ENCODE measurements around the gene POU2AF3. TPM values are rescaled to one million over a fixed set of nuclear protein-coding genes. Genes with fewer than 3 reads are reported as not detected.

POU2AF3 gene
- polyA plus RNA-seq, 2 donors: 3.8 to 4.0 TPM

GRCh38 chr11:111348147-111348546 is 49.8 kb downstream of the POU2AF3 start:
- Histone ChIP-seq H3K9me3 (ENCODE audit: control insufficient read depth in 2 of 2, insufficient read depth in 1 of 2, low read depth in 1 of 2, low read length in 1 of 2) (no peaks in the 10 kb centered on the region), H3K4me1 (ENCODE audit: control insufficient read depth in 2 of 2, insufficient read depth in 2 of 2, low read length in 1 of 2) (no peaks in the 10 kb centered on the region), H3K27ac (ENCODE audit: low read depth in 2 of 2, low read length in 1 of 2) (no peak overlapping the region), H3K4me3 (ENCODE audit: low read depth in 1 of 2, low read length in 2 of 2) (no peak overlapping the region), H3K36me3 (ENCODE audit: control insufficient read depth in 2 of 2, insufficient read depth in 2 of 2, low read length in 1 of 2) (no peaks in the 10 kb centered on the region), H3K27me3 (ENCODE audit: control insufficient read depth in 1 of 2, insufficient read depth in 2 of 2, low read length in 2 of 2) (no peaks in the 10 kb centered on the region)
- 71 to 80% methylated on average over 3 of the region's 3 CpGs for WGBS, 2 donors

- no peaks in the 10 kb centered on the region for H3K9me3 ChIP-seq (ENCODE audit: control insufficient read depth in 2 of 2, insufficient read depth in 1 of 2, low read depth in 1 of 2, low read length in 1 of 2)
- no peak overlapping the region for H3K4me3 ChIP-seq (ENCODE audit: low read depth in 1 of 2, low read length in 2 of 2)
- WGBS, 2 donors: 59 to 92% methylated on average over 2 of the region's 2 CpGs
- H3K36me3 ChIP-seq (ENCODE audit: control insufficient read depth in 2 of 2, insufficient read depth in 2 of 2, low read length in 1 of 2): no peaks in the 10 kb centered on the region
- H3K4me1 ChIP-seq (ENCODE audit: control insufficient read depth in 2 of 2, insufficient read depth in 2 of 2, low read length in 1 of 2): no peaks in the 10 kb centered on the region
- H3K27ac ChIP-seq (ENCODE audit: low read depth in 2 of 2, low read length in 1 of 2): no peak overlapping the region
- H3K27me3 ChIP-seq (ENCODE audit: control insufficient read depth in 1 of 2, insufficient read depth in 2 of 2, low read length in 2 of 2): no peaks in the 10 kb centered on the region
Measured at GRCh38 chr11:111349191-111349695, 50.9 kb downstream of the POU2AF3 start.

GRCh38 chr11:111350811-111351210 is 52.5 kb downstream of the POU2AF3 start:
- no peaks in the 10 kb centered on the region for H3K36me3 ChIP-seq (ENCODE audit: control insufficient read depth in 2 of 2, insufficient read depth in 2 of 2, low read length in 1 of 2)
- no peaks in the 10 kb centered on the region for H3K9me3 ChIP-seq (ENCODE audit: control insufficient read depth in 2 of 2, insufficient read depth in 1 of 2, low read depth in 1 of 2, low read length in 1 of 2)
- no peaks in the 10 kb centered on the region for H3K4me1 ChIP-seq (ENCODE audit: control insufficient read depth in 2 of 2, insufficient read depth in 2 of 2, low read length in 1 of 2)
- WGBS, 2 donors: 53 to 60% methylated on average over 1 of the region's 1 CpG
- H3K4me3 ChIP-seq (ENCODE audit: low read depth in 1 of 2, low read length in 2 of 2): no peak overlapping the region
- no peak overlapping the region for H3K27ac ChIP-seq (ENCODE audit: low read depth in 2 of 2, low read length in 1 of 2)
- no peaks in the 10 kb centered on the region for H3K27me3 ChIP-seq (ENCODE audit: control insufficient read depth in 1 of 2, insufficient read depth in 2 of 2, low read length in 2 of 2)

GRCh38 chr11:111351374-111352055 is 53.2 kb downstream of the POU2AF3 start:
- no peaks in the 10 kb centered on the region for H3K27me3 ChIP-seq (ENCODE audit: control insufficient read depth in 1 of 2, insufficient read depth in 2 of 2, low read length in 2 of 2)
- no peaks in the 10 kb centered on the region for H3K9me3 ChIP-seq (ENCODE audit: control insufficient read depth in 2 of 2, insufficient read depth in 1 of 2, low read depth in 1 of 2, low read length in 1 of 2)
- H3K27ac ChIP-seq (ENCODE audit: low read depth in 2 of 2, low read length in 1 of 2): no peak overlapping the region
- no peaks in the 10 kb centered on the region for H3K4me1 ChIP-seq (ENCODE audit: control insufficient read depth in 2 of 2, insufficient read depth in 2 of 2, low read length in 1 of 2)
- WGBS, 2 donors: 66 to 79% methylated on average over 10 of the region's 10 CpGs
- no peak overlapping the region for H3K4me3 ChIP-seq (ENCODE audit: low read depth in 1 of 2, low read length in 2 of 2)
- H3K36me3 ChIP-seq (ENCODE audit: control insufficient read depth in 2 of 2, insufficient read depth in 2 of 2, low read length in 1 of 2): no peaks in the 10 kb centered on the region

- 84 to 94% methylated on average over 7 to 8 of the region's 9 CpGs for WGBS, 2 donors
- no peak overlapping the region for H3K27ac ChIP-seq (ENCODE audit: low read depth in 2 of 2, low read length in 1 of 2)
- no peaks in the 10 kb centered on the region for H3K36me3 ChIP-seq (ENCODE audit: control insufficient read depth in 2 of 2, insufficient read depth in 2 of 2, low read length in 1 of 2)
- H3K27me3 ChIP-seq (ENCODE audit: control insufficient read depth in 1 of 2, insufficient read depth in 2 of 2, low read length in 2 of 2): no peaks in the 10 kb centered on the region
- H3K4me1 ChIP-seq (ENCODE audit: control insufficient read depth in 2 of 2, insufficient read depth in 2 of 2, low read length in 1 of 2): no peaks in the 10 kb centered on the region
- H3K4me3 ChIP-seq (ENCODE audit: low read depth in 1 of 2, low read length in 2 of 2): no peak overlapping the region
- no peaks in the 10 kb centered on the region for H3K9me3 ChIP-seq (ENCODE audit: control insufficient read depth in 2 of 2, insufficient read depth in 1 of 2, low read depth in 1 of 2, low read length in 1 of 2)
Measured at GRCh38 chr11:111352231-111352746, 53.9 kb downstream of the POU2AF3 start.

GRCh38 chr11:111352935-111353710 is 54.8 kb downstream of the POU2AF3 start:
- Histone ChIP-seq H3K4me1 (ENCODE audit: control insufficient read depth in 2 of 2, insufficient read depth in 2 of 2, low read length in 1 of 2) (no peaks in the 10 kb centered on the region), H3K27ac (ENCODE audit: low read depth in 2 of 2, low read length in 1 of 2) (no peak overlapping the region), H3K36me3 (ENCODE audit: control insufficient read depth in 2 of 2, insufficient read depth in 2 of 2, low read length in 1 of 2) (no peaks in the 10 kb centered on the region), H3K4me3 (ENCODE audit: low read depth in 1 of 2, low read length in 2 of 2) (no peak overlapping the region), H3K27me3 (ENCODE audit: control insufficient read depth in 1 of 2, insufficient read depth in 2 of 2, low read length in 2 of 2) (no peaks in the 10 kb centered on the region), H3K9me3 (ENCODE audit: control insufficient read depth in 2 of 2, insufficient read depth in 1 of 2, low read depth in 1 of 2, low read length in 1 of 2) (no peaks in the 10 kb centered on the region)
- 50 to 52% methylated on average over 8 of the region's 8 CpGs for WGBS, 2 donors

GRCh38 chr11:111353776-111354600 is 55.6 kb downstream of the POU2AF3 start:
- 95 to 96% methylated on average over 16 of the region's 16 CpGs for WGBS, 2 donors
- H3K4me3 ChIP-seq (ENCODE audit: low read depth in 1 of 2, low read length in 2 of 2): no peak overlapping the region
- H3K27me3 ChIP-seq (ENCODE audit: control insufficient read depth in 1 of 2, insufficient read depth in 2 of 2, low read length in 2 of 2): no peaks in the 10 kb centered on the region
- H3K27ac ChIP-seq (ENCODE audit: low read depth in 2 of 2, low read length in 1 of 2): no peak overlapping the region
- no peaks in the 10 kb centered on the region for H3K4me1 ChIP-seq (ENCODE audit: control insufficient read depth in 2 of 2, insufficient read depth in 2 of 2, low read length in 1 of 2)
- no peaks in the 10 kb centered on the region for H3K36me3 ChIP-seq (ENCODE audit: control insufficient read depth in 2 of 2, insufficient read depth in 2 of 2, low read length in 1 of 2)
- no peaks in the 10 kb centered on the region for H3K9me3 ChIP-seq (ENCODE audit: control insufficient read depth in 2 of 2, insufficient read depth in 1 of 2, low read depth in 1 of 2, low read length in 1 of 2)

- H3K27ac ChIP-seq (ENCODE audit: low read depth in 2 of 2, low read length in 1 of 2): no peak overlapping the region
- no peaks in the 10 kb centered on the region for H3K4me1 ChIP-seq (ENCODE audit: control insufficient read depth in 2 of 2, insufficient read depth in 2 of 2, low read length in 1 of 2)
- H3K36me3 ChIP-seq (ENCODE audit: control insufficient read depth in 2 of 2, insufficient read depth in 2 of 2, low read length in 1 of 2): no peaks in the 10 kb centered on the region
- H3K4me3 ChIP-seq (ENCODE audit: low read depth in 1 of 2, low read length in 2 of 2): no peak overlapping the region
- WGBS, 2 donors: 85 to 93% methylated on average over 2 of the region's 2 CpGs
- H3K9me3 ChIP-seq (ENCODE audit: control insufficient read depth in 2 of 2, insufficient read depth in 1 of 2, low read depth in 1 of 2, low read length in 1 of 2): no peaks in the 10 kb centered on the region
- H3K27me3 ChIP-seq (ENCODE audit: control insufficient read depth in 1 of 2, insufficient read depth in 2 of 2, low read length in 2 of 2): no peaks in the 10 kb centered on the region
Measured at GRCh38 chr11:111354601-111354891, 56.2 kb downstream of the POU2AF3 start.

- Histone ChIP-seq H3K27me3 (ENCODE audit: control insufficient read depth in 1 of 2, insufficient read depth in 2 of 2, low read length in 2 of 2) (no peaks in the 10 kb centered on the region), H3K4me1 (ENCODE audit: control insufficient read depth in 2 of 2, insufficient read depth in 2 of 2, low read length in 1 of 2) (no peaks in the 10 kb centered on the region), H3K27ac (ENCODE audit: low read depth in 2 of 2, low read length in 1 of 2) (no peak overlapping the region), H3K36me3 (ENCODE audit: control insufficient read depth in 2 of 2, insufficient read depth in 2 of 2, low read length in 1 of 2) (no peaks in the 10 kb centered on the region), H3K4me3 (ENCODE audit: low read depth in 1 of 2, low read length in 2 of 2) (no peak overlapping the region), H3K9me3 (ENCODE audit: control insufficient read depth in 2 of 2, insufficient read depth in 1 of 2, low read depth in 1 of 2, low read length in 1 of 2) (no peaks in the 10 kb centered on the region)
- WGBS, 2 donors: 87 to 88% methylated on average over 5 of the region's 5 CpGs
Measured at GRCh38 chr11:111355101-111355500, 56.8 kb downstream of the POU2AF3 start.

Data from esophagus (tissue), 2 donors.